ENCODE data around the gene SERF2. TPM values are rescaled to one million over a fixed set of nuclear protein-coding genes. Genes with fewer than 3 reads are reported as not detected.
A peak's percentile ranks its signal among the peaks of the same experiment; 100 is the strongest.
"Not testable (repeated sequence)": the region's sequence is repeated elsewhere in the genome, so short reads cannot be mapped to it uniquely, and the experiment has no call there.

The SERF2 gene
- total RNA-seq, 1 donor from 2014 or later = 932 TPM

DNA sequence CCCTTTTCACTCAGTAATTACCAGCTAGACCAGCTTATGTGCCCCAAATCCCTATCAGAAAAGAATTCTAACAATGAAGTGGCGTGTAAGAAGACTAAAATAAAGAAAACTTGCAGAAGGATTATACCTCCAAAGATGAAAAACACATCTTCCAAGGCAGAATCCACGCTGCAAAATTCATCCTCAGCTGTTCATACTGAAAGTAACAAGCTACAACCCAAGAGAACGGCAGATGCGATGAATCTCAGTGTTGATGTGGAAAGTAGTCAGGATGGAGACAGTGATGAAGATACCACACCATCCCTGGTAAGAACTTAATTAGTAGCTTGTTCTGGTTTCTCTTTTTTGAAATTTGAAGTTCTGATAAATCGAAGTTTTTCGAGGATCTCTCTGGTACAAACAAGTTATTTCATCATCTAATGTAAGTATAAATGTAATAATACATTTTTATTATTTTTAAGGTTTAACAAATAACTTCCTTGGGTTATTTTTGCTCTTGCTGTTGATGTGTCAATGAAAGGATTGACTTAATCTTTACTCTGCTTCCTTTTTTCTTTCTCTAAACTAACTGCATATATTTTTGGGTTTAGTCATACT, 36.0 kb downstream of the SERF2 start:
- DNase-seq (ENCODE audit: low spot score) = no peak

DNA sequence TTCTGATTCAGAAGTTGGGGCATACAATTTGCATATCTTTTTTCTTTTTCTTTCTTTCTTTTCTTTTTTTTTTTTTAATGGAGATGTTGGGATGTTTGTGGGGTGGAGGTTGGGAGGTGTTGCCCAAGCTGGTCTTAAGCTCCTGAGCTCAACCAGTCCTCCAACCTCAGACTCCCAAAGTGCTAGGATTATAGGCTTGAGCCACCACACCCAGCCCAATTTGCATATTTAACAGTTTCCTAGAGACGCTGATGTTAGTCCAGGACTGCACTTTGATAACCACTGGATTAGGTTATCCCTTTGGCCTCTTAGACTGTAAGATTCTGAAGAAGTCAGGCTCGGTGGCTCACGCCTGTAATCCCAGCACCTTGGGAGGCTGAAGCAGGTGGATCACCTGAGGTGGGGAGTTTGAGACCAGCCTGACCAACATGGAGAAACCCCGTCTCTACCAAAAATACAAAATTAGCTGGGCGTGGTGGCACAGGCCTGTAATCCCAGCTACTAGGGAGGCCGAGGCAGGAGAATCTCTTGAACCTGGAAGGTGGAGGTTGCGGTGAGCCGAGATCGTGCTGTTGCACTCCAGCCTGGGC, 37.9 kb downstream of the SERF2 start:
- peak; percentile 47 for DNase-seq (ENCODE audit: low spot score)

DNA sequence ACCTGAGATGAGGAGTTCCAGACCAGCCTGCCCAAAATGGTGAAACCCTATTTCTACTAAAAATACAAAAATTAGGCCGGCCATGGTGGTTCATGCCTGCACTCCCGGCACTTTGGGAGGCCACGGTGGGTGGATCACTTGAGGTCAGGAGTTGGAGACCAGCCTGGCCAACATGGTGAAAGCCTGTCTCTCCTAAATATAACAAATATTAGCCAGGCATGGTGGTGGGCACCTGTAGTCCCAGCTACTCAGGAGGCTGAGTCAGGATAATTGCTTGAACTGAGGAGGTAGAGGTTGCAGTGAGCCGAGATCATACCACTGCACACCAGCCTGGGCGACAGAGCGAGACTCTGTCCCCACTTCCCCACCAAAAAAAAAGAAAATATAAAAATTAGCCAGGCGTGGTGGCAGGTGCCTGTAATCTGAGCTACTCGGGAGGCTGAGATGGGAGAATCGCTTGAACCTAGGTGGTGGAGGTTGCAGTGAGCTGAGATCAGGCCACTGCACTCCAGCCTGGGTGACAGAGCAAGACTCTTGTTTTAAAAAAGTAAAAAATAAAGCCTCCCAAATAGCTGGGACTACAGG, 38.7 kb downstream of the SERF2 start:
- DNase-seq (ENCODE audit: low spot score) = peak; percentile 60

DNA sequence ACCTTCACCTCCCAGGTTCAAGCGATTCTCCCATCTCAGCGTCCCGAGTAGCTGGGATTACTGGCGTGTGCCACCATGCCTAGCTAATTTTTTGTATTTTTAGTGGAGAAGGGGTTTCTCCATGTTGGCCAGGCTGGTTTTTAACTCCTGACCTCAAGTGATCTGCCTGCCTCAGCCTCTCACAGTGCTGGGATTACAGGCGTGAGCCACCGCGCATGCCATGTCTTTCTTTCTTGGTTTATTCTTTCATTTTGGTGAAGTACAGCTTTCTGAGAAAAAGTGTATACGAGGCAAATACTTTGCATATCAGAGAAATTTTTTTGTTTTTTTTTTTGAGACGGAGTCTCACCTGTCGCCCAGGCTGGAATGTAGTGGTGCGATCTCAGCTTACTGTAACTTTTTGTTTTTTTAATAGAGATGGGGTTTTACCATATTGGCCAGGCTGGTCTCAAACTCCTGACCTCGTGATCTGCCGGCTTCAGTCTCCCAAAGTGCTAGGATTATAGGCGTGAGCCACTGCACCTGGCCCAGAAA, 39.5 kb downstream of the SERF2 start:
- DNase-seq (ENCODE audit: low spot score) = not testable (repeated sequence)

DNA sequence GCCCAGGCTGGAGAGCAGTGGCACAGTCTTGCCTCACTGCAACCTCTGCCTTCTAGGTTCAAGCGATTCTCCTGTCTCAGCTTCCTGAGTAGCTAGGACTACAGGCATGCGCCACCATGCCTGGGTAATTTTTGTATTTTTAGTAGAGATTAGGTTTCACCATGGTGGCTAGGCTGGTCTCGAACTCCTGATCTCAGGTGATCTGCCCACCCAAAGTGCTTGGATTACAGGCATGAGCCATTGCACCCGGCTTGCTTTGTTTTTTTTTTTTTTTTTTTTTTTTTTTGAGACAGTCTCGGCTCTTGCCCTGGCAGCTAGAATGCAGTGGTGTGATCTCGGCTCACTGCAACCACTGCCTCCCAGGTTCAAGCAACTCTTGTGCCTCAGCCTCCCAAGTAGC, 40.4 kb downstream of the SERF2 start:
- not testable (repeated sequence) for DNase-seq (ENCODE audit: low spot score)

DNA sequence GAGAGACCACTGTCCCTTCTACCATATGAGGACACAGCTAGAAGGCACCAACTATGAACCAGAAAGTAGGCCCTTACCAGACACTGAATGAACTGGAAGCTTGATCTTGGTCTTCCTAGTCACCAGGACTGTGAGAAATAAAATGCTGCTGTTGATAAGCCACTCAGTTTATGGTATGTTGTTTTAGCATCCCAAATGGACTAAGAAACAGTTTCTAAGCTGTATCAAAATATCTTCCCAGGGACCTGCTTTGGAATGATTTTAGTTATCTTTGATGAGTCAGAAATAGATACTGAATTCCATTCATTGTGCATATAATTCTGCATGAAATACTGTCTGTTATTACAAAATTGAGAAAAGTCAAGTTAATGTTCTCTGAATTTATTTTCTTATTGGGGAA, 53.3 kb downstream of the SERF2 start:
- DNase-seq (ENCODE audit: low spot score) = no peak

Small RNA genes within 50 kb of the gene (microRNA-seq; reads per million reads assigned to microRNA genes)
- not detected for gene MIR1282 (ENCODE audit: borderline number of aligned reads)

Other genes starting within 250 kb of the SERF2 start
- 63.5 TPM for gene PPIP5K1, start 202.1 kb upstream of the SERF2 start, total RNA-seq
- 2.2 TPM for gene CKMT1B, start 198.3 kb upstream of the SERF2 start, total RNA-seq
- 0.10 TPM for gene STRC, start 173.5 kb upstream of the SERF2 start, total RNA-seq
- 5.2 TPM for gene CATSPER2, start 143.5 kb upstream of the SERF2 start, total RNA-seq
- 2.6 TPM for gene CKMT1A, start 98.5 kb upstream of the SERF2 start, total RNA-seq
- 295 TPM for gene PDIA3, start 45.9 kb upstream of the SERF2 start, total RNA-seq
- 2.0 TPM for gene ELL3, start 15.4 kb upstream of the SERF2 start, total RNA-seq
- gene SERINC4, start 7.9 kb downstream of the SERF2 start, total RNA-seq = 0.22 TPM
- 18.0 TPM for gene HYPK, start 8.3 kb downstream of the SERF2 start, total RNA-seq
- 17.9 TPM for gene MFAP1, start 32.4 kb downstream of the SERF2 start, total RNA-seq
- gene WDR76, start 34.7 kb downstream of the SERF2 start, total RNA-seq = 2.2 TPM

Measured in mesenteric fat pad (tissue), 1 donor.